Lung (tissue), 12 donors: ENCODE data around the gene PARVB. TPM values are rescaled to one million over a fixed set of nuclear protein-coding genes. Genes with fewer than 3 reads are reported as not detected.

ENCODE experiments used
- ATAC-seq: fragments of 200-7000 bp; cut with Tn5 transposase; one replicate; pipeline ENCODE4 v1.9.1; 2020; ENCODE audit warnings: moderate number of reproducible peaks; ENCODE audit not compliant: insufficient read depth, low FRiP score
- DNase-seq, 3 donors: peaks; one replicate each; pipeline ENCODE4 v3.0.0-alpha.2; 2013 to 2017
- H3K27ac ChIP-seq, 2 donors: one replicate each; pipeline ENCODE4 v1.5.1; 2013; ENCODE audit warnings: mild to moderate bottlenecking in 2 of 2, moderate library complexity in 2 of 2, control low read depth in 1 of 2, inconsistent platforms in 1 of 2, low read depth in 1 of 2, low read length in 1 of 2
- H3K27me3 ChIP-seq, 3 donors: one replicate each; pipeline ENCODE4 v1.5.1; 2013; ENCODE audit warnings: low read length in 2 of 3; ENCODE audit not compliant: control insufficient read depth in 3 of 3, insufficient read depth in 3 of 3
- H3K36me3 ChIP-seq, 4 donors: one replicate each; pipeline ENCODE4 v1.5.1; 2013; ENCODE audit warnings: low read length in 4 of 4, mild to moderate bottlenecking in 1 of 4, moderate library complexity in 1 of 4; ENCODE audit not compliant: control insufficient read depth in 4 of 4, insufficient read depth in 4 of 4
- H3K4me1 ChIP-seq, 5 donors: one replicate each; pipeline ENCODE4 v1.5.1; 2013; ENCODE audit warnings: low read length in 5 of 5, mild to moderate bottlenecking in 2 of 5, moderate library complexity in 1 of 5; ENCODE audit not compliant: control insufficient read depth in 5 of 5, insufficient read depth in 5 of 5
- H3K4me3 ChIP-seq: one replicate; pipeline ENCODE4 v1.5.1; 2013; ENCODE audit warnings: mild to moderate bottlenecking, control low read depth, moderate library complexity
- H3K9ac ChIP-seq, 2 donors: one replicate each; pipeline ENCODE4 v1.5.1; 2013; ENCODE audit warnings: low read length in 2 of 2, control low read depth in 1 of 2; ENCODE audit not compliant: insufficient read depth in 1 of 2
- H3K9me3 ChIP-seq, 4 donors: one replicate each; pipeline ENCODE4 v1.5.1; 2013; ENCODE audit warnings: low read length in 3 of 4, mild to moderate bottlenecking in 1 of 4, moderate library complexity in 1 of 4; ENCODE audit not compliant: control insufficient read depth in 4 of 4, insufficient read depth in 3 of 4
- CTCF ChIP-seq: IDR thresholded peaks from 2 replicates; pipeline ENCODE4 v1.5.1; 2012; ENCODE audit warnings: mild to moderate bottlenecking; ENCODE audit errors: control extremely low read depth, extremely low read depth
- WGBS, 2 donors: extraction: QIAGEN DNeasy Blood & Tissue Kit; methylation state at CpG; one replicate each; pipeline ENCODE4 v1.1.7; 2013; 5-methylcytosine and 5-hydroxymethylcytosine counted together
- polyA plus RNA-seq, 2 donors: library from polyadenylated mRNA; stranded (reverse); fragments of 200-250 nt; gene quantifications; one replicate each; pipeline ENCODE4 v1.2.1, GENCODE V29; 2013
- total RNA-seq, 2 donors: library from RNA; depleted of rRNA in 1 of 2; stranded (reverse); fragments of >200 nt in 1 of 2; gene quantifications; one replicate each; pipeline ENCODE4 v1.2.1, GENCODE V29; 2014 to 2021
- donor health status: control.
- donor health status: control.
- donor health status: Bipolar disorder and iron deficiency.
- donor health status: healthy.
- donor health status: DM: yes; HTN: yes; CAD: no.

The PARVB gene
- total and polyA plus RNA-seq, 4 donors: 16.9 to 64.2 (median 49.7) TPM

DNA sequence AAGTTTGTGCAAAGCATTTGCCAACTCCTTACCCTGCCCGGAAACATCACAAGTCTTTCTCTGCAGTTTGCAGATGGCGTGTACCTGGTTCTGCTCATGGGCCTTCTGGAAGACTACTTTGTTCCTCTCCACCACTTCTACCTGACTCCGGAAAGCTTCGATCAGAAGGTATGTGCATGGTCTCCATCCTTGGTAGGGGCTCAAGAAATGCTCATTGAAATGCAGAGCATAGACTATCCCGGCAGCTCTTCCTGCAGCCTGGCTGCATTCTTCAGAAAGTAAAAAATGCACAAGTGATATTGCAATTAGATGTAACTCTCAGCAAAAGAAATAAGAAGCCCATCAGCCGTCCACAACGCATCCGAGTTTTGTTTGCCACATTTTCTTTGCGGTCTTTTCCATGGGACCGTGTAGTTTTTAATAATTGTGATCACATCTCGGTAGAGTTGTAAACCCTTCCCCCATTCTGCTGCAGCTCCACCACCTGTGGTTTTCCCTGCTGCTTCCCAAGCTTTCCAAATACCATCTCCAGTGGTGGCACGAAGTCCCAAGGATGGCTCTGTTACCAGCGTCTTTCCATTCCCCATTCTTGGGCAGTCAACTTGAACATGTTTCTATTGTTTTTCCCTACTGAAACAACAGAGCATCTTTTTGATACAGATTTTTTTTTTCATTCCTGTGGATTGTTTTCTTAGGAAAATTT, 134.0 kb downstream of the PARVB start:
- Histone ChIP-seq H3K4me3 (no peak overlapping the region), H3K9me3 (no peaks in the 10 kb centered on the region), H3K4me1 (peaks cover 0 to 21% (median 0%) of the 10 kb centered on the region in 5 donors), H3K27ac (no peak overlapping the region), H3K27me3 (peaks cover 0 to 2% (median 0%) of the 10 kb centered on the region in 3 donors), H3K9ac (no peak overlapping the region), H3K36me3 (peaks cover 0 to 23% (median 5%) of the 10 kb centered on the region in 4 donors)
- WGBS, 2 donors: 95 to 96% methylated on average over 13 of the region's 13 CpGs
- no peak for DNase-seq
- ATAC-seq: no peak
- no peak for TF ChIP-seq CTCF

DNA sequence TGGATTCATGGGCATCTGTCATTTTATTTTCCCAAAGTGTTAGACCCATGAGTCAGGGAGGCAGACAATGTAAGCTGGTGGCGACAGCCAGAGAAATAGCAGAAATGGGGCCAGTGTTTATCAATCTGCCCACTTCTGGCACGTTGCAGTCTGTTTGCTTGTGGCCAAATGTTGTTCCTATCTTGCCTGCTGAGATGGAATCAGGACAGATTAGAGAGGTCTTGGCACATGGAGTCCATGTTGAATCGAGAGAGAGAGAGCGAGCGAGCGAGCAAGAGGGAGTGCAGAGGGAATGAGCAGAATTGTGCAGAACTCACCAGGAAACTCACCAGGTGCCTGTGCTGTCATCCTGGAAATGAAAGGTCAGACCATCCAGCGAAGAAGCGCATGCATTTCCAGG, 134.7 kb downstream of the PARVB start:
- TF ChIP-seq CTCF: no peak
- peaks cover 0 to 20% (median 0%) of the 10 kb centered on the region in 5 donors for H3K4me1 ChIP-seq
- H3K9ac ChIP-seq: no peak overlapping the region
- WGBS, 2 donors: 85 to 89% methylated on average over 8 of the region's 8 CpGs
- H3K27me3 ChIP-seq: peaks cover 0 to 2% (median 0%) of the 10 kb centered on the region in 3 donors
- ATAC-seq (no peak), DNase-seq (peak in 2 of 3 donors; percentile 41 to 44)
- H3K4me3 ChIP-seq: no peak overlapping the region
- H3K27ac ChIP-seq: no peak overlapping the region
- H3K9me3 ChIP-seq: no peaks in the 10 kb centered on the region
- H3K36me3 ChIP-seq: peaks cover 0 to 27% (median 4%) of the 10 kb centered on the region in 4 donors

DNA sequence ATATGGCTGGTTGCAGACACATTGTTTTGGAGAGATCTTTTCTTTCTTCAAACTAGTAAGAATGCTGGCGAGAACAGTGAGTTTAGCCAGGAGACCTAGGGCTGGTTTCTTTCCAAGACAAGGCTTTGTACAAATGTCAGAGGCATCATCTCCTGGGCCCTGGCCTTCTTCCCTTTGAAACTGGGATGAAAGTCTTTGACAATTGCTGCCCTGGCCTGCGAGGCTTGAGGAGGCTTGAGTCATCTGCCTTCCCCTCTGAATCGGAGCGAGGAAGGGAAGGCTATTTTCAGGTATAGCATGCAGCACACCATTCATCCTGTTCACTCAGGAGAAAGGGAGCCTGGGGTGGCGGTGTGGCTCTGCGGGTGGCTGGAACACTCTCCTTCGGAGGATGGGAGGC, 135.1 kb downstream of the PARVB start:
- no peak for DNase-seq

More for the DNA sequence above, 135.1 kb downstream of the PARVB start:
- no peak for TF ChIP-seq CTCF
- H3K4me1 ChIP-seq: peaks cover 0 to 23% (median 0%) of the 10 kb centered on the region in 5 donors
- peaks cover 0 to 30% (median 3%) of the 10 kb centered on the region in 4 donors for H3K36me3 ChIP-seq
- no peak overlapping the region for H3K27ac ChIP-seq
- H3K4me3 ChIP-seq: no peak overlapping the region
- peaks cover 0 to 2% (median 0%) of the 10 kb centered on the region in 3 donors for H3K27me3 ChIP-seq
- WGBS, 2 donors: 84 to 86% methylated on average over 7 of the region's 7 CpGs
- no peaks in the 10 kb centered on the region for H3K9me3 ChIP-seq
- no peak for ATAC-seq
- H3K9ac ChIP-seq: no peak overlapping the region
